SK-N-SH treated with all-trans-retinoic acid at 6 μM for 48 hours (cell line): ENCODE results near the gene SLC2A4RG.

Experiments
- ATAC-seq: fragments of 200-7000 bp; cut with Tn5 transposase; 3 replicates; pipeline ENCODE4 v1.9.1; 2020; ENCODE audit warnings: mild to moderate bottlenecking, moderate library complexity
- ARNTL ChIP-seq: fragments of 450-650 bp; formaldehyde crosslinking; IDR thresholded peaks from 2 replicates; pipeline ENCODE4 v1.5.0; 2020; ENCODE audit warnings: low read depth, mild to moderate bottlenecking, moderate library complexity, borderline replicate concordance
- BACH2 ChIP-seq: fragments of 250-450 bp; sonication (Bioruptor Pico); IDR thresholded peaks from 2 replicates; pipeline ENCODE4 v1.9.0; 2021; ENCODE audit warnings: mild to moderate bottlenecking, borderline replicate concordance
- CSDC2 ChIP-seq: fragments of 250-450 bp; sonication (Bioruptor Pico); IDR thresholded peaks from 2 replicates; pipeline ENCODE4 v1.5.0; 2020; ENCODE audit warnings: mild to moderate bottlenecking, moderate library complexity
- ESRRG ChIP-seq: fragments of 250-450 bp; sonication (Bioruptor Pico); IDR thresholded peaks from 2 replicates; pipeline ENCODE4 v1.6.1; 2021; ENCODE audit warnings: mild to moderate bottlenecking
- GLIS3 ChIP-seq: fragments of 250-450 bp; sonication (Bioruptor Pico); IDR thresholded peaks from 2 replicates; pipeline ENCODE4 v1.5.0; 2020; ENCODE audit warnings: mild to moderate bottlenecking, moderate library complexity
- ISL1 ChIP-seq: fragments of 250-450 bp; sonication (Bioruptor Pico); IDR thresholded peaks from 2 replicates; pipeline ENCODE4 v2.1.2; 2022; ENCODE audit warnings: mild to moderate bottlenecking, moderate library complexity
- OSR1 ChIP-seq: fragments of 250-450 bp; sonication (Bioruptor Pico); IDR thresholded peaks from 2 replicates; pipeline ENCODE4 v1.8.0; 2022; ENCODE audit warnings: moderate library complexity, mild to moderate bottlenecking, inconsistent platforms
- PATZ1 ChIP-seq: fragments of 250-450 bp; sonication (Bioruptor Pico); IDR thresholded peaks from 2 replicates; pipeline ENCODE4 v1.8.0; 2020; ENCODE audit warnings: mild to moderate bottlenecking, moderate library complexity, borderline replicate concordance
- POU6F1 ChIP-seq: fragments of 250-450 bp; sonication (Bioruptor Pico); IDR thresholded peaks from 2 replicates; pipeline ENCODE4 v1.8.0; 2021; ENCODE audit warnings: low read depth, mild to moderate bottlenecking, moderate library complexity, borderline replicate concordance
- PPARA ChIP-seq: fragments of 250-450 bp; sonication (Bioruptor Pico); IDR thresholded peaks from 2 replicates; pipeline ENCODE4 v1.5.0; 2020; ENCODE audit warnings: mild to moderate bottlenecking, borderline replicate concordance
- RARB ChIP-seq: fragments of 250-450 bp; sonication (Bioruptor Pico); IDR thresholded peaks from 2 replicates; pipeline ENCODE4 v1.8.0; 2021; ENCODE audit warnings: mild to moderate bottlenecking, moderate library complexity
- TCF4 ChIP-seq: fragments of 250-450 bp; sonication (Bioruptor Pico); IDR thresholded peaks from 2 replicates; pipeline ENCODE4 v1.8.0; 2021; ENCODE audit warnings: mild to moderate bottlenecking, moderate library complexity, borderline replicate concordance
- TOX ChIP-seq: fragments of 250-450 bp; sonication (Bioruptor Pico); IDR thresholded peaks from 2 replicates; pipeline ENCODE4 v1.8.0; 2021; ENCODE audit warnings: mild to moderate bottlenecking, moderate library complexity, borderline replicate concordance
- ZC3H10 ChIP-seq: fragments of 250-450 bp; sonication (Bioruptor Pico); IDR thresholded peaks from 2 replicates; pipeline ENCODE4 v1.5.1; 2021; ENCODE audit warnings: mild to moderate bottlenecking, moderate library complexity
- ZFP3 ChIP-seq: fragments of 250-450 bp; sonication (Bioruptor Pico); IDR thresholded peaks from 2 replicates; pipeline ENCODE4 v1.5.0; 2020; ENCODE audit warnings: mild to moderate bottlenecking, moderate library complexity
- ZFP30 ChIP-seq: fragments of 450-650 bp; formaldehyde crosslinking; IDR thresholded peaks from 2 replicates; pipeline ENCODE4 v1.5.0; 2022; ENCODE audit warnings: mild to moderate bottlenecking, moderate library complexity
- ZNF565 ChIP-seq: fragments of 450-650 bp; formaldehyde crosslinking; conservative IDR thresholded peaks from 2 replicates; pipeline ENCODE4 v1.5.0; 2020; ENCODE audit warnings: low read depth, mild to moderate bottlenecking, moderate library complexity
- ZNF70 ChIP-seq: fragments of 450-650 bp; formaldehyde crosslinking; IDR thresholded peaks from 2 replicates; pipeline ENCODE4 v1.5.0; 2020; ENCODE audit warnings: mild to moderate bottlenecking, moderate library complexity
- ZNF8 ChIP-seq: fragments of 450-650 bp; formaldehyde crosslinking; IDR thresholded peaks from 2 replicates; pipeline ENCODE4 v1.5.0; 2020; ENCODE audit warnings: mild to moderate bottlenecking, moderate library complexity
- TF ChIP-seq, protein P1 (sequence below): fragments of 250-450 bp; sonication (Bioruptor Pico); IDR thresholded peaks from 2 replicates; pipeline ENCODE4 v1.5.1; 2021; ENCODE audit warnings: mild to moderate bottlenecking, moderate library complexity
- TF ChIP-seq, protein P2 (sequence below): fragments of 250-450 bp; sonication (Bioruptor Pico); IDR thresholded peaks from 2 replicates; pipeline ENCODE4 v1.5.1; 2020; ENCODE audit warnings: low read depth, mild to moderate bottlenecking, moderate library complexity
- TF ChIP-seq, protein P3 (sequence below): fragments of 250-450 bp; sonication (Bioruptor Pico); IDR thresholded peaks from 2 replicates; pipeline ENCODE4 v1.5.0; 2020; ENCODE audit warnings: mild to moderate bottlenecking, moderate library complexity

Gene SLC2A4RG

GRCh38 chr20:63735859-63736718 lies 3.5 kb upstream of the SLC2A4RG start, which contains the start of gene LIME1 (continued):
- no peak for TF ChIP-seq ZNF565 (CRISPR knock-in tag)
- TF ChIP-seq, all 23 proteins: peak for 0

- TF ChIP-seq, protein P1, sequence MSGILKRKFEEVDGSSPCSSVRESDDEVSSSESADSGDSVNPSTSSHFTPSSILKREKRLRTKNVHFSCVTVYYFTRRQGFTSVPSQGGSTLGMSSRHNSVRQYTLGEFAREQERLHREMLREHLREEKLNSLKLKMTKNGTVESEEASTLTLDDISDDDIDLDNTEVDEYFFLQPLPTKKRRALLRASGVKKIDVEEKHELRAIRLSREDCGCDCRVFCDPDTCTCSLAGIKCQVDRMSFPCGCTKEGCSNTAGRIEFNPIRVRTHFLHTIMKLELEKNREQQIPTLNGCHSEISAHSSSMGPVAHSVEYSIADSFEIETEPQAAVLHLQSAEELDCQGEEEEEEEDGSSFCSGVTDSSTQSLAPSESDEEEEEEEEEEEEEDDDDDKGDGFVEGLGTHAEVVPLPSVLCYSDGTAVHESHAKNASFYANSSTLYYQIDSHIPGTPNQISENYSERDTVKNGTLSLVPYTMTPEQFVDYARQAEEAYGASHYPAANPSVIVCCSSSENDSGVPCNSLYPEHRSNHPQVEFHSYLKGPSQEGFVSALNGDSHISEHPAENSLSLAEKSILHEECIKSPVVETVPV: no peak
- TF ChIP-seq, protein P2, sequence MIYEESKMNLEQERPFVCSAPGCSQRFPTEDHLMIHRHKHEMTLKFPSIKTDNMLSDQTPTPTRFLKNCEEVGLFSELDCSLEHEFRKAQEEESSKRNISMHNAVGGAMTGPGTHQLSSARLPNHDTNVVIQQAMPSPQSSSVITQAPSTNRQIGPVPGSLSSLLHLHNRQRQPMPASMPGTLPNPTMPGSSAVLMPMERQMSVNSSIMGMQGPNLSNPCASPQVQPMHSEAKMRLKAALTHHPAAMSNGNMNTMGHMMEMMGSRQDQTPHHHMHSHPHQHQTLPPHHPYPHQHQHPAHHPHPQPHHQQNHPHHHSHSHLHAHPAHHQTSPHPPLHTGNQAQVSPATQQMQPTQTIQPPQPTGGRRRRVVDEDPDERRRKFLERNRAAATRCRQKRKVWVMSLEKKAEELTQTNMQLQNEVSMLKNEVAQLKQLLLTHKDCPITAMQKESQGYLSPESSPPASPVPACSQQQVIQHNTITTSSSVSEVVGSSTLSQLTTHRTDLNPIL (CRISPR knock-in tag): no peak
- no peak for TF ChIP-seq CSDC2 (CRISPR knock-in tag)
- TF ChIP-seq ZNF8 (CRISPR knock-in tag): no peak
- no peak for ATAC-seq
Observed at GRCh38 chr20:63736893-63737694, 2.5 kb upstream of the SLC2A4RG start.

GRCh38 chr20:63737695-63737944 lies 2.0 kb upstream of the SLC2A4RG start:
- no peak for ATAC-seq
- no peak for TF ChIP-seq ZFP3 (CRISPR knock-in tag)
- no peak for TF ChIP-seq PATZ1 (CRISPR knock-in tag)
- TF ChIP-seq BACH2 (CRISPR knock-in tag): no peak
- no peak for TF ChIP-seq ZNF8 (CRISPR knock-in tag)
- TF ChIP-seq OSR1 (CRISPR knock-in tag): no peak
- TF ChIP-seq TCF4 (CRISPR knock-in tag): no peak
- no peak for TF ChIP-seq GLIS3
- TF ChIP-seq ZC3H10: no peak
- TF ChIP-seq ZFP30 (CRISPR knock-in tag): no peak
- TF ChIP-seq TOX (CRISPR knock-in tag): no peak
- TF ChIP-seq ARNTL: no peak
- no peak for TF ChIP-seq POU6F1
- no peak for TF ChIP-seq ZNF70 (CRISPR knock-in tag)
- TF ChIP-seq, protein P3, sequence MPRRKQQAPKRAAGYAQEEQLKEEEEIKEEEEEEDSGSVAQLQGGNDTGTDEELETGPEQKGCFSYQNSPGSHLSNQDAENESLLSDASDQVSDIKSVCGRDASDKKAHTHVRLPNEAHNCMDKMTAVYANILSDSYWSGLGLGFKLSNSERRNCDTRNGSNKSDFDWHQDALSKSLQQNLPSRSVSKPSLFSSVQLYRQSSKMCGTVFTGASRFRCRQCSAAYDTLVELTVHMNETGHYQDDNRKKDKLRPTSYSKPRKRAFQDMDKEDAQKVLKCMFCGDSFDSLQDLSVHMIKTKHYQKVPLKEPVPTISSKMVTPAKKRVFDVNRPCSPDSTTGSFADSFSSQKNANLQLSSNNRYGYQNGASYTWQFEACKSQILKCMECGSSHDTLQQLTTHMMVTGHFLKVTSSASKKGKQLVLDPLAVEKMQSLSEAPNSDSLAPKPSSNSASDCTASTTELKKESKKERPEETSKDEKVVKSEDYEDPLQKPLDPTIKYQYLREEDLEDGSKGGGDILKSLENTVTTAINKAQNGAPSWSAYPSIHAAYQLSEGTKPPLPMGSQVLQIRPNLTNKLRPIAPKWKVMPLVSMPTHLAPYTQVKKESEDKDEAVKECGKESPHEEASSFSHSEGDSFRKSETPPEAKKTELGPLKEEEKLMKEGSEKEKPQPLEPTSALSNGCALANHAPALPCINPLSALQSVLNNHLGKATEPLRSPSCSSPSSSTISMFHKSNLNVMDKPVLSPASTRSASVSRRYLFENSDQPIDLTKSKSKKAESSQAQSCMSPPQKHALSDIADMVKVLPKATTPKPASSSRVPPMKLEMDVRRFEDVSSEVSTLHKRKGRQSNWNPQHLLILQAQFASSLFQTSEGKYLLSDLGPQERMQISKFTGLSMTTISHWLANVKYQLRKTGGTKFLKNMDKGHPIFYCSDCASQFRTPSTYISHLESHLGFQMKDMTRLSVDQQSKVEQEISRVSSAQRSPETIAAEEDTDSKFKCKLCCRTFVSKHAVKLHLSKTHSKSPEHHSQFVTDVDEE (CRISPR knock-in tag): no peak
- TF ChIP-seq ZNF565 (CRISPR knock-in tag): no peak
- no peak for TF ChIP-seq ESRRG
- no peak for TF ChIP-seq RARB (CRISPR knock-in tag)
- no peak for TF ChIP-seq PPARA (CRISPR knock-in tag)
- TF ChIP-seq ISL1: no peak
